DMS114 treated with DMSO at 0.1 percent for 48 hours (cell line): ENCODE measurements around the gene C11orf24.

Source experiments
- DNase-seq: peaks from one replicate; lab custom pipeline; 2025; ENCODE audit not compliant: unreplicated experiment; lab: John Stamatoyannopoulos, UW

The C11orf24 gene

GRCh38 chr11:68271023-68271780, 571 bp downstream of the C11orf24 start:
- peak; percentile 97 for DNase-seq

GRCh38 chr11:68270196-68271022, 1.4 kb downstream of the C11orf24 start:
- no peak for DNase-seq

GRCh38 chr11:68269414-68270081, 2.2 kb downstream of the C11orf24 start:
- no peak for DNase-seq

- DNase-seq, result no peak
Measured at GRCh38 chr11:68267881-68268240, 3.9 kb downstream of the C11orf24 start.

GRCh38 chr11:68266936-68267880, 4.6 kb downstream of the C11orf24 start:
- no peak for DNase-seq

- DNase-seq, result no peak
Measured at GRCh38 chr11:68266121-68266891, 5.5 kb downstream of the C11orf24 start.

- no peak for DNase-seq
Measured at GRCh38 chr11:68264741-68265540, 6.8 kb downstream of the C11orf24 start.

- DNase-seq, result no peak
Measured at GRCh38 chr11:68264244-68264643, 7.5 kb downstream of the C11orf24 start.

- DNase-seq, result no peak
Measured at GRCh38 chr11:68263444-68264035, 8.2 kb downstream of the C11orf24 start.

- DNase-seq, result no peak
Measured at GRCh38 chr11:68262544-68262827, 9.3 kb downstream of the C11orf24 start.

- no peak for DNase-seq
Measured at GRCh38 chr11:68261749-68262543, 9.8 kb downstream of the C11orf24 start.

- no peak for DNase-seq
Measured at GRCh38 chr11:68261006-68261405, 10.8 kb downstream of the C11orf24 start.

- no peak for DNase-seq
Measured at GRCh38 chr11:68260484-68260883, 11.3 kb downstream of the C11orf24 start.

- no peak for DNase-seq
Measured at GRCh38 chr11:68259122-68259959, 12.4 kb downstream of the C11orf24 start.

- no peak for DNase-seq
Measured at GRCh38 chr11:68258363-68258765, 13.4 kb downstream of the C11orf24 start.

GRCh38 chr11:68257477-68258362, 14.1 kb downstream of the C11orf24 start:
- peak; percentile 100 for DNase-seq
